ENCODE data around the gene PPP2R3A.
A peak's percentile ranks its signal among the peaks of the same experiment; 100 is the strongest.
"Not testable (repeated sequence)": the region's sequence is repeated elsewhere in the genome, so short reads cannot be mapped to it uniquely, and the experiment has no call there.

Gene PPP2R3A, protein sequence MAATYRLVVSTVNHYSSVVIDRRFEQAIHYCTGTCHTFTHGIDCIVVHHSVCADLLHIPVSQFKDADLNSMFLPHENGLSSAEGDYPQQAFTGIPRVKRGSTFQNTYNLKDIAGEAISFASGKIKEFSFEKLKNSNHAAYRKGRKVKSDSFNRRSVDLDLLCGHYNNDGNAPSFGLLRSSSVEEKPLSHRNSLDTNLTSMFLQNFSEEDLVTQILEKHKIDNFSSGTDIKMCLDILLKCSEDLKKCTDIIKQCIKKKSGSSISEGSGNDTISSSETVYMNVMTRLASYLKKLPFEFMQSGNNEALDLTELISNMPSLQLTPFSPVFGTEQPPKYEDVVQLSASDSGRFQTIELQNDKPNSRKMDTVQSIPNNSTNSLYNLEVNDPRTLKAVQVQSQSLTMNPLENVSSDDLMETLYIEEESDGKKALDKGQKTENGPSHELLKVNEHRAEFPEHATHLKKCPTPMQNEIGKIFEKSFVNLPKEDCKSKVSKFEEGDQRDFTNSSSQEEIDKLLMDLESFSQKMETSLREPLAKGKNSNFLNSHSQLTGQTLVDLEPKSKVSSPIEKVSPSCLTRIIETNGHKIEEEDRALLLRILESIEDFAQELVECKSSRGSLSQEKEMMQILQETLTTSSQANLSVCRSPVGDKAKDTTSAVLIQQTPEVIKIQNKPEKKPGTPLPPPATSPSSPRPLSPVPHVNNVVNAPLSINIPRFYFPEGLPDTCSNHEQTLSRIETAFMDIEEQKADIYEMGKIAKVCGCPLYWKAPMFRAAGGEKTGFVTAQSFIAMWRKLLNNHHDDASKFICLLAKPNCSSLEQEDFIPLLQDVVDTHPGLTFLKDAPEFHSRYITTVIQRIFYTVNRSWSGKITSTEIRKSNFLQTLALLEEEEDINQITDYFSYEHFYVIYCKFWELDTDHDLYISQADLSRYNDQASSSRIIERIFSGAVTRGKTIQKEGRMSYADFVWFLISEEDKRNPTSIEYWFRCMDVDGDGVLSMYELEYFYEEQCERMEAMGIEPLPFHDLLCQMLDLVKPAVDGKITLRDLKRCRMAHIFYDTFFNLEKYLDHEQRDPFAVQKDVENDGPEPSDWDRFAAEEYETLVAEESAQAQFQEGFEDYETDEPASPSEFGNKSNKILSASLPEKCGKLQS (N-terminal part only)

DNA sequence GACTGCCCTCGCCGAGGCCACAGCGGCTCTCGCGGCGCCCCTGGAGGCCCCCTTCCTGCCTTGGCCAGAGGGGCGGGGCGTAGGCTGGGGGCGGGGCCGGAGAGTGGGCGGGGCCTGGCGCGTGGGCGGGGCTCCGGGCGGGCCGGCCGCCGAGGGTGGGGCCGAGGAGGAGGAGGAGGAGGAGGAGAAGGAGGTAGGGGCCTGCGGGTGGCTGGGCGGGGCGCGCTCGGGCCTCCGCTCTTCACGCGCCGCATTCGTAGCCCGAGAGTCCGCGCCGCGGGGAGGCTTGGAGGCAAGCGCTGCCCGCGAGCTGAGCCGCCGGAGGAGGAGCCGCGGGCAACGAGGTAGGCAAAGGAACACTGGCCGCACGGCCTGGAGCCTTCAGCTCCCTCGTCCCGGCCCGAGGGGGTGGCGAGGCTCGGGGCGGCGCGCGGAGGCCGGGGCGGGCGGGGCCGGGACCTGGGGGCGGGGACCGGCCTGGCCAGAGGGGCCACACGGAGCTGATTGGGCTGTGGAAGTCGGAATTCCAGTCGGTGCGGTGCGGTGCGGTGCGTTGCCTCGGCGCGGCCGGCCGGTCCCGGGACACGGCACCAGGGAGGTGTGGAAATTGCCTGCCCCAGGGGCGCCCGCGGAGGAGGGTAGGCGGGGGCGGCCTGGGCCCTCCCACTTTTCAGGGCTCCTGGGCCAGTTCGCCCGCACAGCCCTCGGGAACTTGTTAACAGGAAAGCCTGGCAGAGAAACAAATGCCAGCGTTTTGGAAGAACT lies at the start of gene PPP2R3A:
PPP2R3A (plus strand) TSS at position 223 of the 765 bp plus-strand sequence. CDS start 35,771 bp downstream, outside the sequence.
- peak; percentile 97 for DNase-seq (ENCODE audit: low spot score)

DNA sequence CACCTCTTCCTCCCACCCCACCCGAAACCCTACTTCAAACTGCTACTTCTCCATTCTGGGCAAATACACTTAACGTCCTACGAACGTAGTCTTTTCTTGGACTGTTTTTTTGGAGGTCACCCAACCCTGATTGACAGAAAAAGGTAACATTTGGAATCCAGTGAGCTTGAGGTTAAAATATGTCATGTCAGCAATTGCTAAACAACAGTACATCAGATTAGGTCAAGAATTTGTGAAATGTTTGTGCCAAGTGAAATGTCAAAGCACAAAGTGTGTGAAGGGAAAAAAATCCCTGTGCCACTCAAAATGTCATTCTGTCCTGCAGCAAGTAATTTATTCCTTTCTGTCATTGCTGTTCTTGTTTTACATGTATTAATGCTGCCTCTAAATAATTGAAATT lies 49.2 kb upstream of the PPP2R3A start:
- no peak for DNase-seq (ENCODE audit: low spot score)

DNA sequence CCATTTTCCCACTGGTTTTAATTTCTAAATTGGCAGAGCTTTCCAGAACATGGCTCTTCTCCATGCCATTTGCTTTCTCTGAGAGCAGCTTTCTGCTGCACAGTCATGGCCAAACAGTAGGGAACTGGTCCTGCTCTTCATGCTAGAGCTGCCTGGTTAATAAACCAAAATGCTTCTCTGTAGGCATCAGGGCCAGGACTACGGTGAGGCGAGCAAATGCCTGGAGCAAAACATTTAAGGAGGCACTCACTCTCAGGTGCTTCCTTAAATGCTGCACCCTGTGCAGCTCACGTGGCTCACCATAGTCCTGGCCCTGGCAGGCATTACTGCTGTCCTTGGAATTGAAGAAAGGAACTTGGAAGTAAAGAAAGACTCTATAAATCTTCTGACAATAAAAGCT lies 48.5 kb upstream of the PPP2R3A start:
- DNase-seq (ENCODE audit: low spot score), result no peak

DNA sequence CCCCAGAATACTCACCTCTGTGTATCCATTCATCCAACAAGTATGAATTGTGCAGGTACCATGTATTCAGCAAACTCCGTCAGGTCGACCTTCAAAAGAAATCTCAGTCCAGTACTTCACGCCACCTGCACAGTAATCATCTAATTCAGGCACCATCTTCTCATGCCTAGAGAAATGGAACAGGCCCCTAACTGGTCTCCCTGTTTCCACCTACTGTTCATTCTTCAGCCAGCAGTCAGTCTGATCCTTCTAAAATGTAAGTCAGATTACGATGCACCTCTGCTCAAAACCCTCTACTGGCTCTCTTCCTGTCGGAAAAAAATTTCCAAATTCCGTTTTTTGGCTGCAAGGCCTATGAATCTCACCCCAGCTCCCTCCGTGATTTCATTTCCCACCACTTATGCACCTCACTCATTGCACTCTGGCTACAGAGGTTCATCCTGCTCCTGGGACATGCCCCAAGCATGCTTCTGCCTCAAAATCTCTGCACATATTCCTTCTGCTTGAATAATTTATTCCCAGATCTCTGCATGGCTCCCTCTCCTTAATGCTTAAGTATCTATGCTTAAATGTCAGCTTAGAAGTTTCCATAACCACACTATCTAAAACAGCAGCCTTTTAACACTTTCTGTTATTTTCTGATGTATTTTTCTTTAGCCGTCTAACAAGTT lies 47.5 kb upstream of the PPP2R3A start:
- no peak for DNase-seq (ENCODE audit: low spot score)

DNA sequence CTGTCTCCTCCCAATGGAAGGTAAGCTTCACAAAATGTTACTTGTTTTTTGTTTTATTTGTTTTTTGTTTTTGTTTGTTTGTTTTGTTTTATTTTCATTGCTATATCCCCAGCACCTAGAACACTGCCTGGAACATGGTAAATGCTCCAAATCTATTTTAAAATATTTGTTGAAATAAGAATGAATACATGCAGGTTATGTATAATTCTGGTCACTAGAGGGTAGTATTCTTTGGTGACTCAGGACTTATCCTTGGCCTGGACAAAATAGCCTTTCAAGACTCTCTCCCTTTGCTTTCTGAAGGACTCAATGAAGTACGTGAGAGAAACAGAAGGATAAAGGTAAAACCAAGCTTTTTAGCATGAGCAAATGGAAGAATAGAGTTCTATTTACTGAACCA lies 46.9 kb upstream of the PPP2R3A start:
- DNase-seq (ENCODE audit: low spot score), result no peak

DNA sequence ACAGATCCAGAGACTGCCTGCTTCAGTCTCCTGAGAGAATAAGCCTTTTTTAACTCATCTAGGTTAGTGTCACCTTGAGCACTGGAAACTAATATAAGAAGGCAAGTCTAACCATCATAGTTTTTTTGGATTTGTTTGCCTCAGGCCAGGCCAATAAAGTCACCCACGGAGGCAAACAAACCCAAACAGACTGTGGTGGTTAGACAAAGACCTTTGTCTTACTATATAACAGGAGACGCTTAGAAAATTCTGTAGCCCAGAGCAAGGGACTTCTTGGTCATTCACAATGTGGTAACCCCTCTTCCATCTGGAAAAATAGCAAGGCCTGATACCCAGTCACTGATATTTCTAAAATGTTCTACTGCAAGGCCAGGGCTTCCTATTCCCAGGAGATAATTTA lies 45.3 kb upstream of the PPP2R3A start:
- no peak for DNase-seq (ENCODE audit: low spot score)

DNA sequence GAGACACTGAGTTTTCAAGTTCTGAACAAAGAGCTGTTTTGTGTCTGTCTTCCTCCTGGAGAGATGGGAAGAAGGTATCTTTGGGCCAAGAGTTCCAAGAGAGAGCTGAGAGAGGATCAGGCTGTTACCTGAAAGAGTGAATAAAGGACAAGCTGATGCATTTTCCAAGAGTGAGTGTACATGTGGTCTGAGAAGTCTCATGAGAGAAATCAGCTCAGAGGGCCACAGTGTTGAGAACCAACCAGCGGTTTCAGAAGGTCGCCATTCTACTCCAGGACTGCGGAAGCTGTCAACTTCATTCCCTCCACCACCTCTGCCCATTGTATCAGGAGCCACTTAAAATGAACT lies 42.7 kb upstream of the PPP2R3A start:
- no peak for DNase-seq (ENCODE audit: low spot score)

DNA sequence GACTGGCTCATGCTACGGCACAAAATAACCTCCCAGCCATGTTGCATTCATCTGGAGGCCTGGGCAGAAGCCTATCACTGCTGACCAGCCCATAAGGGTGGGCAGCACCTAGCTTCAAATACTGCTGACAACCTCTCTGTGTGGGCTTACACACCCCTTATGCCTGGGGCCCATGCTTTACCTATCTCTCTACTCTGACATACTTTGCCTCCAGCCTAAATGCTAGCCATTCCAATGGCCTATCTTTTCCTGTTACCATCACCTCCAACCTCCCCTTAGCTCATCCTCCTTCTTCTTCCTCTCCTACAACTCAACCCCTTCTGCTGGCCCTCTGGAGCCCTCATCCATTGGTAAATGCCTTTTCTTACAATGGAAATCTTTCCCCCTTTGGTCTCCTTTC lies 41.0 kb upstream of the PPP2R3A start:
- DNase-seq (ENCODE audit: low spot score), result no peak

DNA sequence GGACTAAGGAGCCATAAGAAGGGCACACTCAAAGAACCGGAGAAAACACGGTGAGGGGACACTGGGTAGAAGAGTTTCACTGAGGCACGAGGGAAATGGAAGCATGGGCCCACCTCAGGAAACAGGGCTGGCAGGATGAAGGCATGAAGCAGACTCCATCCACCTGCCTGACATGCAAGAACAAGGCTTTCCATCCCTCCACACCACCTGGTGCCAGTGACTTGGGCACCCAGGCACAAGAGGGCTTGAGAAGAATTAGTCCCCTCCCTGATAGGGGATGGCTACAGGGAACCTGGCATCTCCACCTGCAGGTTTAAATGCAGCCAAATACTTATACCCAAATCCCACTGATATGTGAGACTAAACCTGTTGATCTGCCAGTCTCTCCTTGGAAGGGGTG lies 38.9 kb upstream of the PPP2R3A start:
- DNase-seq (ENCODE audit: low spot score), result no peak

DNA sequence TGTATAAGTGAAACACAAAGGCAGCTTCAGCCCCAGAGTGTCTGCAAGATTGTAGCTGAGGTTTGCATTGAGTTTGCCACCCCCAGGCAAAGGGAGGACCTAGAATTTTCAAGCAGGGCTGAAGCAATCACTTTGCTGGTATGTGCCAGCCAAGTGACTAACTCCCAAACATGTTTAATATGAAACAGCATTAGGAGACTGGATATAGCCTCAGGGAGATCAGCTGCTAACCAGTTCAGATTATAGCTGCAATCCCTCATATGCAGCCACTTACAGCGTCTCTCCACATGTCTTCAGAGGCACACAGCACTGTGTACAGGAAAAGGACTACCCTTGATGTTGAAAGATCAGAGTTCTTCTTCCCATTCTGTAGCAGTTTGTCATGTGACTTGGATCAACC lies 38.4 kb upstream of the PPP2R3A start:
- no peak for DNase-seq (ENCODE audit: low spot score)

DNA sequence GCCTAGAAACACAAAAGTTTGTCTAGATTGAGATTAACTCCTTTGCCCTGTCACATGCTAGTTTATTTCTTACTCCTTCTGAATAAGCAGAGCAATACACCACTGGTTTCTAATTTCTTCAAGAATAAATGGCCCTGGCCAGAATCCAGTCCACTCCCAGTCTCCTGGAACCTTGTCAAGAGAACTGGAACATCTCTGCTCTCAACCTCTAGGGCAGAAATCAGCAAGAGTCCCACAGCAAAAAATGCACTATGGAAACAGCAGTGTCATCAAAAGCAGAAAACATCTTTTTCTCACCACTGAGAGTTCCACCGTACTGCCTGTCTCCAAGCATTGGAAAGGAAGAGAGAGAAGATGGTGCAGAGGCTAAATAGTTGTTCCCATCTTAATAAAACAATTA lies 35.9 kb upstream of the PPP2R3A start:
- DNase-seq (ENCODE audit: low spot score), result no peak

DNA sequence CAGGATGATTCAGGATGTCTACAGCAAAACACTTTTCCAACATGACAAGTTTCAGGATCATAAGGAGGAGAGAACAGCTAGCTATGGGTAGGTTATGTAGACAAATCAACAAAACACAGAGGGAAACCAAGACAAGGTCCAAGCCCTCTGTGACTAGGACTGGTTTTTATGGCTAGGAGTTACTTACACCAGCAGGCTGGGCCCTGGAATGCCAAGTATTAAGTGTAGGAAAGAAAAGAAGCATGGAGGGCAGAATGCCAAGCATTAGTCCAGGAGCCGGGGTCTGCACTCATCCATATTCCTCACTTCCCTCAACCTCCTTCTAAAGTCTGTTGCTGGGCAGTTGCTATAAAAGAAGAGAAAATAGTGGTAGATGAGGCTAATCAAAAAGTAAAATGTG lies 35.3 kb upstream of the PPP2R3A start:
- no peak for DNase-seq (ENCODE audit: low spot score)

DNA sequence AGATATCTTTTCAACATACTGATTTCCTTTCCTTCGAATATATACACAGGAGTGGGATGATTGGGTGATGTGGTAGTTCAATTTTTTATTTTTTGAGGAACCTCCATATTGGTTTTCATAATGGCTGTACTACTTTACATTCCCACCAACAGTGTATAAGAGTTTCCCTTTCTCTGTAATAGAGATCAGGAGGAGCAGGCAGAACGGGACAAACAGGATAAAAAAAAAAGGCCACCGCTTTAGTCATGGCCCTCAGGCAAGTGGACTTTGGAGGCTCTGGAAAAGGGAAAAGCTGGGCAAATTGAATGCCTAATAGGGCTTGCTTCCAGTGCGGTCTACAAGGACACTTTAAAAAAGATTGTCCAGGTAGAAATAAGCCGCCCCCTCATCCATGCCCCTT lies 30.4 kb upstream of the PPP2R3A start:
- not testable (repeated sequence) for DNase-seq (ENCODE audit: low spot score)

DNA sequence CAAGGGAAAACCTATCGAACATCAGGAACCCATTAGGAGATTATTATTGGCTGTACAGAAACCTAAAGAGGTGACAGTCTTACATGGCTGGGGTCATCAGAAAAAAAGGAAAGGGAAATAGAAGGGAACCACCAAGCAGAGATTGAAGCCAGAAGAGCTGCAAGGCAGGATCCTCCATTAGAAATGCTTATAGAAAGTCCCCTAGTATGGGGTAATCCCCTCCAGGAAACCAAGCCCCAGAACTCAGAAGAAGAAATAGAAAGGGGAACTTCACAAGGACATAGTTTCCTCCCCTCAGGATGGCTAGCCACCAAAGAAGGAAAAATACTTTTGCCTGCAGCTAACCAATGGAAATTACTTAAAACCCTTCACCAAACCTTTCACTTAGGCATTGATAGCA lies 27.8 kb upstream of the PPP2R3A start:
- DNase-seq (ENCODE audit: low spot score), result not testable (repeated sequence)

DNA sequence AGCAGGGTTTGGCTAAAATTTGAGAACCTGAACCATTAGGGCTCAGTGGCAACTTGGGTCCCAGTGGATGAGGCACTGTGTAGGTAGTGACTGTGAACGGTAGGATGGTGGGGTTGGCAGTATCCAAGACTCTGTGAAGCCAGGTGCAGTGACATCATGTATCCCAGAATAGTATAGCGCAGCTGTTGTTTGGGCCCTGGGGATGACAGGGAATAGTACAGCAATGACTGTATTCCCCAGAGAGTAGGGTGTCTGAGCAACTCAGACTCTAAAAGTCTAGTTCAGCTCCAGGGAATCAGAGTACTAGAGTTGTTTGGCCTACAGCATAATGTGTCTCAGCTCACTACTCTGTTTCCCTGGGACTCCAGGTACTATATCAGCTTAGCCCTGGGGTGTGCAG lies 20.7 kb upstream of the PPP2R3A start:
- DNase-seq (ENCODE audit: low spot score), result no peak

DNA sequence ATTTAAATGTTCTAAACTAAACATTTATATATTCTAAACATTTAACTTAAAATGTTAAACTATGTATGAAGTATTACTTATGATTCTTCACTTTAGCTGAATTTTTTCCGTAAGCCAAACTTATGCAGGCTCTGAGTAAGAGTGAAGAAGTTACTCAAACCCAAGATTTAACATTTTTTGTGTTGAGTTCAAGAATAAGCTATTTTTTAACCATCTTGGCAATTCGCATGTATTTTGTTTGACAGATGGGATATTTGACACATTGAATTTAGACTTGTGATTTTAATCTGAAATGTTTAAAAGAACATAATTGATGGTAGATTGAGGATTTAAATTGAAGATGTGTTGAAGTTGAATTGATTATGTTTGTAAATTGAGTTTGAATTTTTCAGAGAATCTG lies 14.6 kb upstream of the PPP2R3A start:
- DNase-seq (ENCODE audit: low spot score), result no peak

DNA sequence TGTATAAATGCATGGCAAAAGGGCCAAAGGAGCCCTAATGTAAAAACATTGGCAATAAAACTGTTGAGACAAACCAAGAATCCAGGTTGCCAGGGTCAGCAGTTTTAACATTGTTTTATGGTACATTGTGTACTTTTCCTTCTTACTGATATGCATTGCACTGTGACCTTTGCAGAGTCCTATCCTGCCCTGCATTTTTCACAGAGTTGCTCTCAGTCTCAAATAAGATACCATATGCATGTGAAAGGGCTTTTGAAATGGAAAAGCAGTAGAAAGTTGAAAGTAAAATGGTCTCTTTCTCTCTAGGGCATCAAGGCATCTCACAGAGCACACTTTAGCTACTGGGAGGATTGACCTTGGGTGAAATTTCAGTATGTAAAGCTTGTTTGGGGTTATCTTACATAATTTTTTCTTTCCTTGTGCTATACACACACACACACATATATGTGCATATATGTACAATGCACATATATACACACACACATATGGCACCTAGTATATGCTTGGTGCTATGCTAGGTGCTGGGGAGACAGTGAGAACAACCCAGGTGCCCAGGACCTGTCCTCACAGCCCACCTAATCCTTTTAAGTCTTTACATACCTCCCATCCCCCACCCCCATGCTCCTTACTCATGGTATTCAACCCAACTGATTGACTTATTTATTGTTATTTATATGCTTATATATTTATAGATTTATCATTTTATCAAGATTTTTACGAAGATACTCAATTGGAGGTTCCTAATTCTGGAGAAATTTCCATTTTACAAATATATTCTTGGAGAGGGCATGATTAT lies 1.2 kb upstream of the PPP2R3A start:
- DNase-seq (ENCODE audit: low spot score), result no peak

DNA sequence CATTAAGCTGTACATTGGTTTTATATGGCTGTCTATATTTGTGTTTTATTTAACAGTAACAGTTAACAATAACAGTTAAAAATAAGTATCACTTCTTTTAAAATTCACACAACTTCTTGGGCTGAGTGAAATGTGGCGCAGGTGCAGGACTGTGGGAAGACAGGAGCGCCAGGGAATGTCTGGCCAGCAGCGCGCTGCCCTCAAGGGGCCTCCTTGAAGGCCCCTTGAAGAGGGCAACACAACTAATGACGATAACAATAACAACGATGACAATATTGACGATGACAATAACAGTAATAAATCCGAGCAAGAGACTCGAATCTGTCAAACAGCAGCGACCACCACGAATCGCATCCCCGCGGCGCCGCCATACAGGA lies 411 bp upstream of the PPP2R3A start:
- DNase-seq (ENCODE audit: low spot score), result no peak

DNA sequence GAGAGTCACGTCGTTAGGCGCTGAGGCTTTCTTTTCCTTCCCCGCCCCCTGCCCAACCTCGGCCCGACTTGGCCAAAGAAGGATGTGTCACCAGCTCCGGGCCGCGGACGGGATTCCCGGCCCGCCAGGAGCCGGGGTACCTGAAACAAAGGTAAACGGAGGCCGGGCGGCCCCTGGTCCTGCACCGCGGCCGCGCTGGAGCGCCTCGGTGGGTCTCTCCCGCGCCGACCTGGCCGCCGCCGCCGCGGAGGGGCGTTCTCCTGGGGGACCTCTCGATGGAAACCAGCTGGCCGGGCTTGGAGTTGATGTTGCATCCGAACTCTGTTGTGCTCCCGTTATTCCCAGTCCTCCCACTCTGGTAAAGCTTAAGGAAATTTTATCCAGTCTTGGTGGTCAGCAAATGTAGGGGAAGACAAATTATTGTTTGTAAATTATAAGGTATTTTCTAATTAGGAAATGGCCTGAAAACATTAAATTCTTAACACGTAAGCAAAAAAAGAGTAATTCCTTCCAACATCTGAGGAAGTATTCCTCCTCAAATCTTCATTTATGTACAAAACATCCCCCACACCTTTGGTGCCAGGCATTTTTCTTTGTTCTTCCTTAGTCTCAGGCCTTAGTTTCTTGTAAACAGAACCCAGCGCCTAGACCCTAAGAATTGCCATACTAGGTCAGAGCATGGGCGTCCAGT lies 888 bp downstream of the PPP2R3A start:
- no peak for DNase-seq (ENCODE audit: low spot score)

DNA sequence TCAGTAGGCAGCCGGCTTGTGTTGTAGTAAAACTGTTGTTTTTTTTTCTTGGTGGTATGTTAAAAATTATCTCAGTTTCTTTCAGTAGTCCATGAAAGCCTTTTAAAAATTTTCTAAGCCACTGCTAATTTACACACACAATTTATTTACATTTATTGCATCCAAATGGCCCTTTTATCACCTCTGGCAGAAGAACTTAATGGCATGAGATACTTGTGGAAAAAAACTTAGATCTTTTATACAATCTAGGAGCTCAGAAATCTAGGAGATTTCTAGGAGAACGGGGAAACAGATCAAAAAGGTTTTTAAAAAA lies 1.4 kb downstream of the PPP2R3A start:
- DNase-seq (ENCODE audit: low spot score), result no peak
